OCI-LY1 (cell line): ENCODE data around the gene HTRA3.
A peak's percentile ranks its signal among the peaks of the same experiment; 100 is the strongest.

ENCODE experiments used
- H2AFZ ChIP-seq: fragments of 200-600 bp; sonication (generic), shearing (Covaris generic); 2 replicates; pipeline ENCODE4 v1.6.0; 2014; ENCODE audit warnings: antibody characterized with exemption, mild to moderate bottlenecking, low read length
- H3F3A ChIP-seq: fragments of 200-600 bp; sonication (generic), shearing (Covaris generic); 2 replicates; pipeline ENCODE4 v1.6.0; 2014; ENCODE audit warnings: mild to moderate bottlenecking, antibody characterized with exemption, low read length, moderate library complexity; ENCODE audit not compliant: insufficient read depth
- H3K27ac ChIP-seq: fragments of 200-600 bp; sonication (generic); 2 replicates; pipeline ENCODE4 v1.5.1; 2014; ENCODE audit warnings: low read length, mixed run types, mild to moderate bottlenecking, low read depth; ENCODE audit not compliant: poor library complexity, severe bottlenecking
- H3K27me3 ChIP-seq: fragments of 200-600 bp; sonication (generic); 2 replicates; pipeline ENCODE4 v1.6.0; 2014; ENCODE audit warnings: antibody characterized with exemption, mild to moderate bottlenecking, low read length, moderate library complexity; ENCODE audit not compliant: insufficient read depth
- H3K36me3 ChIP-seq: fragments of 200-600 bp; sonication (generic); 2 replicates; pipeline ENCODE4 v1.6.1; 2014; ENCODE audit warnings: mild to moderate bottlenecking, antibody characterized with exemption, low read length, moderate library complexity, mixed read lengths; ENCODE audit not compliant: insufficient read depth
- H3K4me1 ChIP-seq: fragments of 200-600 bp; sonication (generic); 2 replicates; pipeline ENCODE4 v1.5.1; 2014; ENCODE audit warnings: mild to moderate bottlenecking, low read length, moderate library complexity; ENCODE audit not compliant: insufficient read depth, severe bottlenecking
- H3K4me2 ChIP-seq: fragments of 200-600 bp; sonication (generic), shearing (Covaris generic); 2 replicates; pipeline ENCODE4 v1.6.1; 2014; ENCODE audit warnings: low read length
- H3K4me3 ChIP-seq: fragments of 200-600 bp; sonication (generic); 2 replicates; pipeline ENCODE4 v1.5.1; 2014; ENCODE audit warnings: low read length, low read depth, mild to moderate bottlenecking, mixed read lengths; ENCODE audit not compliant: poor library complexity, severe bottlenecking
- H3K79me2 ChIP-seq: fragments of 200-600 bp; shearing (Covaris generic); 2 replicates; pipeline ENCODE4 v1.6.1; 2016; ENCODE audit warnings: mixed run types, low read length, mixed read lengths; ENCODE audit not compliant: insufficient read depth
- H3K9ac ChIP-seq: fragments of 200-600 bp; sonication (generic), shearing (Covaris generic); 2 replicates; pipeline ENCODE4 v1.6.1; 2014; ENCODE audit warnings: mild to moderate bottlenecking, low read length, mixed read lengths
- H3K9me2 ChIP-seq: fragments of 200-600 bp; sonication (generic), shearing (Covaris generic); 2 replicates; pipeline ENCODE4 v1.6.1; 2014; ENCODE audit warnings: low read depth, mild to moderate bottlenecking, low read length, mixed read lengths
- H3K9me3 ChIP-seq: fragments of 200-600 bp; shearing (Covaris generic); 2 replicates; pipeline ENCODE4 v1.6.1; 2014; ENCODE audit warnings: low read length, mixed read lengths
- H4K20me1 ChIP-seq: fragments of 200-600 bp; sonication (generic), shearing (Covaris generic); 2 replicates; pipeline ENCODE4 v1.6.0; 2016; ENCODE audit warnings: mild to moderate bottlenecking, low read length; ENCODE audit not compliant: insufficient read depth
- CTCF ChIP-seq: fragments of 200-600 bp; sonication (generic), shearing (Covaris generic); IDR thresholded peaks from 2 replicates; pipeline ENCODE4 v1.5.1; 2017; ENCODE audit warnings: mild to moderate bottlenecking, antibody characterized with exemption, low read length, moderate library complexity, mixed read lengths
- EZH2 ChIP-seq: fragments of 200-600 bp; sonication (generic), shearing (Covaris generic); IDR thresholded peaks from 2 replicates; pipeline ENCODE4 v1.8.0; 2017; ENCODE audit warnings: borderline replicate concordance, mixed run types, mild to moderate bottlenecking, antibody characterized with exemption, low read length, moderate library complexity, mixed read lengths

HTRA3 gene

GRCh38 chr4:8232748-8233147 is 36.8 kb upstream of the HTRA3 start:
- Histone ChIP-seq H3K9ac (no peak overlapping the region), H3K36me3 (peaks cover 63% of the 10 kb centered on the region), H3K9me3 (no peaks in the 10 kb centered on the region), H3K9me2 (no peaks in the 10 kb centered on the region), H3K27ac (no peak overlapping the region), H3K27me3 (no peaks in the 10 kb centered on the region), H3K4me3 (no peak overlapping the region), H3F3A (no peaks in the 10 kb centered on the region), H2AFZ (no peak overlapping the region), H4K20me1 (no peaks in the 10 kb centered on the region), H3K4me2 (no peak overlapping the region), H3K79me2 (peaks cover 18% of the 10 kb centered on the region), H3K4me1 (peaks cover 71% of the 10 kb centered on the region)
- TF ChIP-seq EZH2 (no peak), CTCF (no peak)

GRCh38 chr4:8233672-8234484 is 35.7 kb upstream of the HTRA3 start:
- no peak overlapping the region for H3K27ac ChIP-seq
- H3F3A ChIP-seq = no peaks in the 10 kb centered on the region
- no peaks in the 10 kb centered on the region for H3K9me2 ChIP-seq
- no peaks in the 10 kb centered on the region for H3K9me3 ChIP-seq
- H3K9ac ChIP-seq = no peak overlapping the region
- no peak overlapping the region for H3K4me2 ChIP-seq
- TF ChIP-seq EZH2 (no peak), CTCF (no peak)
- peaks cover 70% of the 10 kb centered on the region for H3K4me1 ChIP-seq
- no peaks in the 10 kb centered on the region for H3K27me3 ChIP-seq
- H3K4me3 ChIP-seq = no peak overlapping the region
- peaks cover 18% of the 10 kb centered on the region for H3K79me2 ChIP-seq
- no peaks in the 10 kb centered on the region for H4K20me1 ChIP-seq
- no peak overlapping the region for H2AFZ ChIP-seq
- peaks cover 72% of the 10 kb centered on the region for H3K36me3 ChIP-seq

GRCh38 chr4:8234715-8235114 is 34.8 kb upstream of the HTRA3 start:
- Histone ChIP-seq H3F3A (no peaks in the 10 kb centered on the region), H3K9me3 (no peaks in the 10 kb centered on the region), H3K9ac (no peak overlapping the region), H3K4me3 (no peak overlapping the region), H3K27me3 (no peaks in the 10 kb centered on the region), H3K4me1 (peaks cover 69% of the 10 kb centered on the region), H3K36me3 (peaks cover 80% of the 10 kb centered on the region), H4K20me1 (no peaks in the 10 kb centered on the region), H2AFZ (no peak overlapping the region), H3K4me2 (peak overlapping the region; percentile 26; the same call in 1 of the 2 replicates), H3K79me2 (peaks cover 15% of the 10 kb centered on the region), H3K9me2 (no peaks in the 10 kb centered on the region), H3K27ac (peak overlapping the region; percentile 77)
- no peak for TF ChIP-seq CTCF
- TF ChIP-seq EZH2 = no peak
